ENCODE results near the gene NOD1. TPM values are rescaled to one million over a fixed set of nuclear protein-coding genes. Genes with fewer than 3 reads are reported as not detected.

The NOD1 gene
- total and polyA plus RNA-seq, 2 experiments from 2014 or later: 5.9 to 11.1 TPM

GRCh38 chr7:30468041-30468440 lies 10.5 kb downstream of the NOD1 start:
- Histone ChIP-seq H2AFZ (no peak overlapping the region), H3K36me3 (ENCODE audit: low read depth) (no peaks in the 10 kb centered on the region), H3K27me3 (replicated peaks; ENCODE audit: insufficient read depth) (no peaks in the 10 kb centered on the region), H3K79me2 (ENCODE audit: insufficient read depth) (peaks cover 77% of the 10 kb centered on the region), H3K27ac (peak overlapping the region; percentile 92), H3K9me3 (ENCODE audit: low read depth) (no peaks in the 10 kb centered on the region), H3K9ac (peak overlapping the region; percentile 75; the same call in 1 of the 2 replicates), H3K9me2 (ENCODE audit: insufficient read depth) (no peaks in the 10 kb centered on the region), H4K20me1 (ENCODE audit: insufficient read depth) (no peaks in the 10 kb centered on the region), H3K4me3 (no peak overlapping the region), H3F3A (ENCODE audit: insufficient read depth) (peaks cover 64% of the 10 kb centered on the region), H3K4me1 (ENCODE audit: insufficient read depth) (peaks cover 73% of the 10 kb centered on the region), H3K4me2 (ENCODE audit: unreplicated experiment) (peak overlapping the region; percentile 79)
- in situ Hi-C loops (cut with MboI): no loop called here
- WGBS, 2 experiments (ENCODE audit: low coverage in 1 of 2, low lambda C conversion rate in 2 of 2, missing lambda C conversion rate in 2 of 2): 54 to 73% methylated on average over 2 of the region's 2 CpGs
- TF ChIP-seq EZH2phosphoT487 (IDR thresholded peaks at IDR 0.05; ENCODE audit: insufficient read depth, low read depth) (no peak), EZH2 (IDR thresholded peaks at IDR 0.05; ENCODE audit: insufficient read depth, poor library complexity, severe bottlenecking) (no peak)
- no peak for DNase-seq

GRCh38 chr7:30467271-30467670 lies 11.3 kb downstream of the NOD1 start:
- H3K9ac ChIP-seq: no peak overlapping the region
- TF ChIP-seq EZH2 (IDR thresholded peaks at IDR 0.05; ENCODE audit: insufficient read depth, poor library complexity, severe bottlenecking): no peak
- no peak for TF ChIP-seq EZH2phosphoT487 (IDR thresholded peaks at IDR 0.05; ENCODE audit: insufficient read depth, low read depth)
- in situ Hi-C loops (cut with MboI): no loop called here
- peaks cover 78% of the 10 kb centered on the region for H3K79me2 ChIP-seq (ENCODE audit: insufficient read depth)
- H3K9me2 ChIP-seq (ENCODE audit: insufficient read depth): no peaks in the 10 kb centered on the region
- H3K9me3 ChIP-seq (ENCODE audit: low read depth): no peaks in the 10 kb centered on the region
- no peaks in the 10 kb centered on the region for H3K27me3 ChIP-seq (replicated peaks; ENCODE audit: insufficient read depth)
- H3K27ac ChIP-seq: no peak overlapping the region
- H3K36me3 ChIP-seq (ENCODE audit: low read depth): no peaks in the 10 kb centered on the region
- H3K4me3 ChIP-seq: no peak overlapping the region
- H2AFZ ChIP-seq: no peak overlapping the region
- no peaks in the 10 kb centered on the region for H4K20me1 ChIP-seq (ENCODE audit: insufficient read depth)
- peaks cover 65% of the 10 kb centered on the region for H3K4me1 ChIP-seq (ENCODE audit: insufficient read depth)
- 82 to 87% methylated on average over 4 of the region's 4 CpGs for WGBS, 2 experiments (ENCODE audit: low coverage in 1 of 2, low lambda C conversion rate in 2 of 2, missing lambda C conversion rate in 2 of 2)
- no peak overlapping the region for H3K4me2 ChIP-seq (ENCODE audit: unreplicated experiment)
- no peak for DNase-seq
- H3F3A ChIP-seq (ENCODE audit: insufficient read depth): peaks cover 57% of the 10 kb centered on the region

GRCh38 chr7:30466266-30466665 lies 12.3 kb downstream of the NOD1 start:
- Histone ChIP-seq H3K4me1 (ENCODE audit: insufficient read depth) (peaks cover 55% of the 10 kb centered on the region), H3K27me3 (replicated peaks; ENCODE audit: insufficient read depth) (no peaks in the 10 kb centered on the region), H2AFZ (no peak overlapping the region), H3K27ac (peak overlapping the region; percentile 48), H3K9me2 (ENCODE audit: insufficient read depth) (no peaks in the 10 kb centered on the region), H3K4me3 (no peak overlapping the region), H3K9ac (0 out of 2 replicates have a peak overlapping the region, but pooled peaks have one; percentile 1), H3K79me2 (ENCODE audit: insufficient read depth) (peaks cover 72% of the 10 kb centered on the region), H3K4me2 (ENCODE audit: unreplicated experiment) (no peak overlapping the region), H3F3A (ENCODE audit: insufficient read depth) (peaks cover 51% of the 10 kb centered on the region), H3K9me3 (ENCODE audit: low read depth) (no peaks in the 10 kb centered on the region), H4K20me1 (ENCODE audit: insufficient read depth) (no peaks in the 10 kb centered on the region), H3K36me3 (ENCODE audit: low read depth) (no peaks in the 10 kb centered on the region)
- TF ChIP-seq EZH2phosphoT487 (IDR thresholded peaks at IDR 0.05; ENCODE audit: insufficient read depth, low read depth) (no peak), EZH2 (IDR thresholded peaks at IDR 0.05; ENCODE audit: insufficient read depth, poor library complexity, severe bottlenecking) (no peak)
- peak; percentile 13 for DNase-seq
- WGBS, 2 experiments (ENCODE audit: low coverage in 1 of 2, low lambda C conversion rate in 2 of 2, missing lambda C conversion rate in 2 of 2): 76 to 78% methylated on average over 4 of the region's 4 CpGs
- in situ Hi-C loops (cut with MboI): no loop called here

- Histone ChIP-seq H3K27ac (peak overlapping the region; percentile 48), H3K9me2 (ENCODE audit: insufficient read depth) (no peaks in the 10 kb centered on the region), H3K79me2 (ENCODE audit: insufficient read depth) (peaks cover 72% of the 10 kb centered on the region), H3K4me1 (ENCODE audit: insufficient read depth) (peaks cover 51% of the 10 kb centered on the region), H3F3A (ENCODE audit: insufficient read depth) (peaks cover 47% of the 10 kb centered on the region), H3K4me3 (no peak overlapping the region), H4K20me1 (ENCODE audit: insufficient read depth) (no peaks in the 10 kb centered on the region), H3K9me3 (ENCODE audit: low read depth) (no peaks in the 10 kb centered on the region), H3K27me3 (replicated peaks; ENCODE audit: insufficient read depth) (no peaks in the 10 kb centered on the region), H3K9ac (0 out of 2 replicates have a peak overlapping the region, but pooled peaks have one; percentile 1), H3K36me3 (ENCODE audit: low read depth) (no peaks in the 10 kb centered on the region), H3K4me2 (ENCODE audit: unreplicated experiment) (peak overlapping the region; percentile 14), H2AFZ (no peak overlapping the region)
- no peak for DNase-seq
- in situ Hi-C loops (cut with MboI): no loop called here
- WGBS, 2 experiments (ENCODE audit: low coverage in 1 of 2, low lambda C conversion rate in 2 of 2, missing lambda C conversion rate in 2 of 2): 48 to 50% methylated on average over 2 of the region's 2 CpGs
- TF ChIP-seq EZH2phosphoT487 (IDR thresholded peaks at IDR 0.05; ENCODE audit: insufficient read depth, low read depth) (no peak), EZH2 (IDR thresholded peaks at IDR 0.05; ENCODE audit: insufficient read depth, poor library complexity, severe bottlenecking) (no peak)
These were observed 12.8 kb downstream of the NOD1 start for GRCh38 chr7:30465811-30466180.

All from GM23248 (cell line).